Urinary bladder (tissue), 4 donors: ENCODE results near the gene NUAK2. TPM values are rescaled to one million over a fixed set of nuclear protein-coding genes. Genes with fewer than 3 reads are reported as not detected.

Experiments
- DNase-seq: peaks from one replicate; pipeline ENCODE4 v3.0.0-alpha.2; 2015; ENCODE audit errors: extremely low spot score
- H3K27ac ChIP-seq: one replicate; pipeline ENCODE4 v1.5.1; 2013; ENCODE audit warnings: low read depth, mild to moderate bottlenecking, moderate library complexity
- H3K36me3 ChIP-seq: one replicate; pipeline ENCODE4 v1.6.1; 2013; ENCODE audit warnings: mild to moderate bottlenecking, moderate library complexity; ENCODE audit not compliant: insufficient read depth
- H3K4me1 ChIP-seq: one replicate; pipeline ENCODE4 v1.6.1; 2013; ENCODE audit warnings: mild to moderate bottlenecking, moderate library complexity; ENCODE audit not compliant: insufficient read depth
- H3K4me3 ChIP-seq: one replicate; pipeline ENCODE4 v1.5.1; 2013; ENCODE audit warnings: low read depth, low read length
- WGBS: extraction: QIAGEN DNeasy Blood & Tissue Kit; methylation state at CpG from one replicate; pipeline ENCODE4 v1.1.7; 2013; 5-methylcytosine and 5-hydroxymethylcytosine counted together
- polyA plus RNA-seq: library from polyadenylated mRNA; stranded (reverse); fragments of 200-250 nt; gene quantifications from one replicate; pipeline ENCODE4 v1.2.3, GENCODE V29; 2013
- total RNA-seq: library from RNA; depleted of rRNA; stranded (reverse); fragments of >200 nt; gene quantifications from one replicate; pipeline ENCODE4 v1.2.3, GENCODE V29; 2014
- donor health status: healthy with polysubstance abuse.
- donor health status: healthy.

The NUAK2 gene
- total and polyA plus RNA-seq, 2 donors: 0.82 to 0.90 TPM

GRCh38 chr1:205319081-205320018 is 2.2 kb downstream of the NUAK2 start:
- H3K27ac ChIP-seq: no peak overlapping the region
- DNase-seq: no peak
- H3K4me3 ChIP-seq: no peak overlapping the region
- H3K4me1 ChIP-seq: peaks cover 2% of the 10 kb centered on the region
- no peaks in the 10 kb centered on the region for H3K36me3 ChIP-seq
- WGBS: 56% methylated on average over 6 of the region's 6 CpGs

GRCh38 chr1:205318231-205318991 is 3.1 kb downstream of the NUAK2 start:
- H3K4me3 ChIP-seq: no peak overlapping the region
- 92% methylated on average over 6 of the region's 6 CpGs for WGBS
- no peaks in the 10 kb centered on the region for H3K36me3 ChIP-seq
- no peak for DNase-seq
- peaks cover 2% of the 10 kb centered on the region for H3K4me1 ChIP-seq
- H3K27ac ChIP-seq: no peak overlapping the region

GRCh38 chr1:205317311-205317917 is 4.1 kb downstream of the NUAK2 start:
- no peak for DNase-seq
- H3K27ac ChIP-seq: no peak overlapping the region
- peaks cover 2% of the 10 kb centered on the region for H3K4me1 ChIP-seq
- H3K4me3 ChIP-seq: no peak overlapping the region
- no peaks in the 10 kb centered on the region for H3K36me3 ChIP-seq
- 32% methylated on average over 7 of the region's 7 CpGs for WGBS

GRCh38 chr1:205316161-205316566 is 5.4 kb downstream of the NUAK2 start:
- Histone ChIP-seq H3K4me3 (no peak overlapping the region), H3K4me1 (peaks cover 2% of the 10 kb centered on the region), H3K27ac (no peak overlapping the region), H3K36me3 (no peaks in the 10 kb centered on the region)
- no peak for DNase-seq
- WGBS: 62% methylated on average over 2 of the region's 2 CpGs

- WGBS: 86% methylated on average over 5 of the region's 5 CpGs
- H3K4me1 ChIP-seq: peaks cover 2% of the 10 kb centered on the region
- no peak overlapping the region for H3K27ac ChIP-seq
- H3K36me3 ChIP-seq: no peaks in the 10 kb centered on the region
- no peak overlapping the region for H3K4me3 ChIP-seq
- no peak for DNase-seq
Observed at GRCh38 chr1:205315008-205315618, 6.4 kb downstream of the NUAK2 start.

- WGBS: 27% methylated on average over 21 of the region's 21 CpGs
- H3K4me3 ChIP-seq: no peak overlapping the region
- H3K27ac ChIP-seq: peak overlapping the region; percentile 15
- H3K36me3 ChIP-seq: no peaks in the 10 kb centered on the region
- peaks cover 2% of the 10 kb centered on the region for H3K4me1 ChIP-seq
- peak; percentile 42 for DNase-seq
Observed at GRCh38 chr1:205313563-205314308, 7.8 kb downstream of the NUAK2 start.

- H3K36me3 ChIP-seq: no peaks in the 10 kb centered on the region
- H3K4me3 ChIP-seq: no peak overlapping the region
- 76% methylated on average over 10 of the region's 10 CpGs for WGBS
- H3K27ac ChIP-seq: no peak overlapping the region
- no peak for DNase-seq
- peaks cover 2% of the 10 kb centered on the region for H3K4me1 ChIP-seq
Observed at GRCh38 chr1:205312866-205313562, 8.5 kb downstream of the NUAK2 start.

GRCh38 chr1:205310976-205311704 is 10.4 kb downstream of the NUAK2 start:
- DNase-seq: no peak
- WGBS: 97% methylated on average over 8 of the region's 8 CpGs
- no peaks in the 10 kb centered on the region for H3K4me1 ChIP-seq

GRCh38 chr1:205309741-205310140 is 11.8 kb downstream of the NUAK2 start:
- no peaks in the 10 kb centered on the region for H3K4me1 ChIP-seq
- WGBS: 76% methylated on average over 1 of the region's 1 CpG
- no peak overlapping the region for H3K4me3 ChIP-seq
- no peaks in the 10 kb centered on the region for H3K36me3 ChIP-seq
- DNase-seq: no peak
- no peak overlapping the region for H3K27ac ChIP-seq

More at GRCh38 chr1:205310976-205311704, 10.4 kb downstream of the NUAK2 start:
- Histone ChIP-seq H3K4me3 (no peak overlapping the region), H3K36me3 (no peaks in the 10 kb centered on the region), H3K27ac (no peak overlapping the region)

- Histone ChIP-seq H3K4me1 (no peaks in the 10 kb centered on the region), H3K4me3 (no peak overlapping the region), H3K36me3 (no peaks in the 10 kb centered on the region), H3K27ac (no peak overlapping the region)
- WGBS: 87% methylated on average over 7 of the region's 7 CpGs
- no peak for DNase-seq
Observed at GRCh38 chr1:205306929-205307566, 14.5 kb downstream of the NUAK2 start.

- no peaks in the 10 kb centered on the region for H3K4me1 ChIP-seq
- H3K27ac ChIP-seq: no peak overlapping the region
- no peak overlapping the region for H3K4me3 ChIP-seq
- H3K36me3 ChIP-seq: no peaks in the 10 kb centered on the region
- WGBS: 98% methylated on average over 1 of the region's 1 CpG
- no peak for DNase-seq
Observed at GRCh38 chr1:205304695-205305070, 16.9 kb downstream of the NUAK2 start.
